Testis (tissue), 3 donors: ENCODE results near the gene PRKG1. TPM values are rescaled to one million over a fixed set of nuclear protein-coding genes. Genes with fewer than 3 reads are reported as not detected.

Source experiments
- DNase-seq: peaks from one replicate; pipeline ENCODE4 v3.0.0-alpha.2; 2019
- H3K27ac ChIP-seq, 2 donors: fragments of 200-600 bp; sonication (generic); one replicate each; pipeline ENCODE4 v1.5.1; 2019
- H3K27me3 ChIP-seq: fragments of 200-600 bp; sonication (generic); one replicate; pipeline ENCODE4 v1.5.1; 2019
- H3K36me3 ChIP-seq: fragments of 200-600 bp; sonication (generic); one replicate; pipeline ENCODE4 v1.5.1; 2017; ENCODE audit warnings: low read depth; ENCODE audit errors: missing control alignments
- H3K4me1 ChIP-seq: fragments of 200-600 bp; sonication (generic); one replicate; pipeline ENCODE4 v1.5.1; 2019
- H3K4me3 ChIP-seq, 2 donors: fragments of 200-600 bp; sonication (generic); one replicate each; pipeline ENCODE4 v1.5.1; 2017 to 2019
- H3K9me3 ChIP-seq: fragments of 200-600 bp; sonication (generic); one replicate; pipeline ENCODE4 v1.5.1; 2017
- CTCF ChIP-seq, 3 experiments: fragments of 450-650 bp in 2 of 3; fragments of 200-600 bp in 1 of 3; sonication (generic) in 1 of 3; IDR thresholded peaks; one replicate each; pipeline ENCODE4 v1.5.1; 2016 to 2019; ENCODE audit warnings: antibody characterized with exemption in 3 of 3, mild to moderate bottlenecking in 2 of 3, moderate library complexity in 1 of 3
- POLR2A ChIP-seq: fragments of 450-650 bp; IDR thresholded peaks from one replicate; pipeline ENCODE4 v1.6.1; 2017; ENCODE audit warnings: antibody characterized with exemption, mild to moderate bottlenecking, moderate library complexity
- WGBS, 2 donors: methylation state at CpG; one replicate each; pipeline ENCODE4 v1.1.5; 2018; 5-methylcytosine and 5-hydroxymethylcytosine counted together
- intact Hi-C: fragments of 100-400 bp; cut with DNase I; formaldehyde crosslinking; loops from one replicate; pipeline ENCODE4 v1.15.1; 2023; ENCODE audit warnings: low total_unique reads
- polyA plus RNA-seq: library from polyadenylated mRNA; stranded (reverse); fragments of 350-450 nt; fragmentation: Illumina TruSeq; extraction: RNeasy Lipid Tissue Mini Kit (QIAGEN cat#74804); gene quantifications from one replicate; pipeline ENCODE4 v1.2.3, GENCODE V29; 2014; ENCODE audit warnings: low read depth, low replicate concordance; ENCODE audit not compliant: insufficient read depth
- total RNA-seq, 2 donors: library from RNA; depleted of rRNA; stranded (reverse); fragments of >200 nt; gene quantifications; one replicate each; pipeline ENCODE4 v1.2.3, GENCODE V29; 2016

Gene PRKG1
- total and polyA plus RNA-seq, 3 donors from 2014 or later: 6.3 to 15.3 (median 12.5) TPM

GRCh38 chr10:51846856-51847506 lies 772.7 kb downstream of the PRKG1 start:
- 55 to 73% methylated on average over 2 of the region's 2 CpGs for WGBS, 2 donors
- intact Hi-C loops: no loop called here
- TF ChIP-seq POLR2A (no peak), CTCF (IDR thresholded peaks at IDR 0.05) (no peak)

GRCh38 chr10:51852297-51852696 lies 778.0 kb downstream of the PRKG1 start:
- Histone ChIP-seq H3K36me3 (no peaks in the 10 kb centered on the region), H3K9me3 (no peaks in the 10 kb centered on the region), H3K4me1 (no peaks in the 10 kb centered on the region), H3K27ac (no peak overlapping the region), H3K27me3 (no peaks in the 10 kb centered on the region), H3K4me3 (no peak overlapping the region)
- TF ChIP-seq POLR2A (no peak), CTCF (IDR thresholded peaks at IDR 0.05) (no peak)
- no peak for DNase-seq
- intact Hi-C loops: no loop called here

More at GRCh38 chr10:51846856-51847506, 772.7 kb downstream of the PRKG1 start:
- no peaks in the 10 kb centered on the region for H3K27me3 ChIP-seq
- H3K4me3 ChIP-seq: no peak overlapping the region
- H3K9me3 ChIP-seq: no peaks in the 10 kb centered on the region
- H3K27ac ChIP-seq: no peak overlapping the region
- no peak for DNase-seq
- H3K4me1 ChIP-seq: no peaks in the 10 kb centered on the region
- no peaks in the 10 kb centered on the region for H3K36me3 ChIP-seq

- no peaks in the 10 kb centered on the region for H3K36me3 ChIP-seq
- DNase-seq: no peak
- intact Hi-C loops: no loop called here
- no peak overlapping the region for H3K27ac ChIP-seq
- no peaks in the 10 kb centered on the region for H3K27me3 ChIP-seq
- no peaks in the 10 kb centered on the region for H3K9me3 ChIP-seq
- TF ChIP-seq POLR2A (no peak), CTCF (IDR thresholded peaks at IDR 0.05) (no peak)
- 59 to 64% methylated on average over 4 of the region's 4 CpGs for WGBS, 2 donors
- peaks cover 5% of the 10 kb centered on the region for H3K4me1 ChIP-seq
- H3K4me3 ChIP-seq: no peak overlapping the region
Observed at GRCh38 chr10:51857305-51857704, 783.0 kb downstream of the PRKG1 start.

- WGBS, 2 donors: 54 to 62% methylated on average over 4 of the region's 4 CpGs
- intact Hi-C loops: no loop called here
- TF ChIP-seq POLR2A (no peak), CTCF (IDR thresholded peaks at IDR 0.05) (no peak)
- H3K36me3 ChIP-seq: no peaks in the 10 kb centered on the region
- H3K4me3 ChIP-seq: no peak overlapping the region
- no peak overlapping the region for H3K27ac ChIP-seq
- no peaks in the 10 kb centered on the region for H3K27me3 ChIP-seq
- DNase-seq: no peak
- H3K9me3 ChIP-seq: no peaks in the 10 kb centered on the region
- peaks cover 5% of the 10 kb centered on the region for H3K4me1 ChIP-seq
Observed at GRCh38 chr10:51860257-51860656, 786.0 kb downstream of the PRKG1 start.

GRCh38 chr10:51861051-51861450 lies 786.8 kb downstream of the PRKG1 start:
- WGBS, 2 donors: 93% methylated on average over 1 of the region's 1 CpG
- no peaks in the 10 kb centered on the region for H3K36me3 ChIP-seq
- H3K27ac ChIP-seq: no peak overlapping the region
- no peak for TF ChIP-seq CTCF (IDR thresholded peaks at IDR 0.05)
- TF ChIP-seq POLR2A: no peak
- intact Hi-C loops: no loop called here
- H3K27me3 ChIP-seq: no peaks in the 10 kb centered on the region
- no peaks in the 10 kb centered on the region for H3K9me3 ChIP-seq
- DNase-seq: no peak
- peaks cover 5% of the 10 kb centered on the region for H3K4me1 ChIP-seq
- no peak overlapping the region for H3K4me3 ChIP-seq
